ENCODE results near the gene SLC30A2. TPM values are rescaled to one million over a fixed set of nuclear protein-coding genes. Genes with fewer than 3 reads are reported as not detected.

SLC30A2 gene
- total and polyA plus RNA-seq, 2 of the 13 experiments (the other 11 are each of a cell fraction or from before 2014, with no cell fraction given), result not detected

- peak; percentile 85 for TF ChIP-seq ARID5B (CRISPR knock-in tag; IDR thresholded peaks at IDR 0.05)
- 0 out of 2 replicates have a peak, but pooled peaks have one; percentile 64 for TF ChIP-seq ARHGAP35 (CRISPR knock-in tag; IDR thresholded peaks at IDR 0.05; ENCODE audit: borderline replicate concordance)
- 0 out of 2 replicates have a peak, but pooled peaks have one; percentile 51 for TF ChIP-seq ZNF513 (CRISPR knock-in tag; conservative IDR thresholded peaks at IDR 0.05)
- TF ChIP-seq ZNF766 (CRISPR knock-in tag; IDR thresholded peaks at IDR 0.05; ENCODE audit: borderline replicate concordance), result peak; percentile 96
- TF ChIP-seq ZKSCAN5 (CRISPR knock-in tag; IDR thresholded peaks at IDR 0.05), result no peak
- peak; percentile 87; the same call in 1 of the 2 replicates for TF ChIP-seq ZNF335 (CRISPR knock-in tag; IDR thresholded peaks at IDR 0.05)
- peak; percentile 92 for TF ChIP-seq PATZ1 (CRISPR knock-in tag; IDR thresholded peaks at IDR 0.05)
- peak; percentile 81 for TF ChIP-seq MXD4 (CRISPR knock-in tag; IDR thresholded peaks at IDR 0.05)
- no peak for TF ChIP-seq ZNF282 (IDR thresholded peaks at IDR 0.05; ENCODE audit: partially characterized antibody)
- peak; percentile 97 for TF ChIP-seq RXRA (CRISPR knock-in tag; IDR thresholded peaks at IDR 0.05)
- TF ChIP-seq ZNF580 (CRISPR knock-in tag; IDR thresholded peaks at IDR 0.05; ENCODE audit: borderline replicate concordance, low read depth), result peak; percentile 94; the same call in 1 of the 2 replicates
- peak; percentile 74; the same call in 1 of the 2 replicates for TF ChIP-seq ZNF230 (CRISPR knock-in tag; IDR thresholded peaks at IDR 0.05)
- no peak for TF ChIP-seq ZNF790 (CRISPR knock-in tag; IDR thresholded peaks at IDR 0.05; ENCODE audit: borderline replicate concordance)
- no peak for TF ChIP-seq BCL3 (CRISPR knock-in tag; IDR thresholded peaks at IDR 0.05)
- TF ChIP-seq ZBTB14 (CRISPR knock-in tag; IDR thresholded peaks at IDR 0.05), result peak; percentile 50; the same call in 1 of the 2 replicates
- peak; percentile 79; the same call in 1 of the 2 replicates for TF ChIP-seq KDM5B (CRISPR knock-in tag; IDR thresholded peaks at IDR 0.05; ENCODE audit: borderline replicate concordance)
These were observed 47.8 kb downstream of the SLC30A2 start, which contains the start of gene PAFAH2 (continued) for GRCh38 chr1:25997828-25998761.
